Endodermal cell (in vitro differentiated cells): ENCODE results near the gene AMHR2. TPM values are rescaled to one million over a fixed set of nuclear protein-coding genes. Genes with fewer than 3 reads are reported as not detected.

Experiments
- DNase-seq: peaks from one replicate; pipeline ENCODE4 v3.0.0-alpha.2; 2017
- H3K27ac ChIP-seq: 2 replicates; pipeline ENCODE4 v1.5.1; 2013; ENCODE audit warnings: mild to moderate bottlenecking, low read depth, low read length, moderate library complexity
- H3K27me3 ChIP-seq: 2 replicates; pipeline ENCODE4 v1.6.1; 2013; ENCODE audit warnings: mild to moderate bottlenecking, low read length, moderate library complexity; ENCODE audit not compliant: insufficient read depth, control insufficient read depth, poor library complexity, severe bottlenecking
- H3K36me3 ChIP-seq: 2 replicates; pipeline ENCODE4 v1.7.0; 2013; ENCODE audit warnings: mild to moderate bottlenecking, low read length, moderate library complexity; ENCODE audit not compliant: control insufficient read depth, insufficient read depth
- H3K4me1 ChIP-seq: one replicate; pipeline ENCODE4 v1.7.0; 2013; ENCODE audit warnings: low read length; ENCODE audit not compliant: control insufficient read depth, insufficient read depth
- H3K4me3 ChIP-seq: 2 replicates; pipeline ENCODE4 v1.5.1; 2013; ENCODE audit warnings: mild to moderate bottlenecking, low read length, moderate library complexity
- H3K9ac ChIP-seq: 2 replicates; pipeline ENCODE4 v1.6.1; 2013; ENCODE audit warnings: mild to moderate bottlenecking, low read length, moderate library complexity; ENCODE audit not compliant: poor library complexity, severe bottlenecking; ENCODE audit errors: extremely low read depth
- H3K9me3 ChIP-seq: 2 replicates; pipeline ENCODE4 v1.6.1; 2013; ENCODE audit warnings: mild to moderate bottlenecking, low read length, moderate library complexity; ENCODE audit not compliant: control insufficient read depth
- H3K27ac Mint-ChIP-seq: 2 replicates; pipeline ENCODE4 v1.8.0; 2020; ENCODE audit warnings: mixed read lengths
- H3K27me3 Mint-ChIP-seq: 2 replicates; pipeline ENCODE4 v1.8.0; 2021; ENCODE audit warnings: mild to moderate bottlenecking, mixed read lengths; ENCODE audit not compliant: insufficient read depth
- H3K36me3 Mint-ChIP-seq: 2 replicates; pipeline ENCODE4 v1.8.0; 2020; ENCODE audit warnings: low read depth, mixed read lengths
- H3K4me1 Mint-ChIP-seq: 2 replicates; pipeline ENCODE4 v1.8.0; 2020; ENCODE audit warnings: mixed read lengths
- H3K4me3 Mint-ChIP-seq: 2 replicates; pipeline ENCODE4 v1.8.0; 2020; ENCODE audit warnings: mild to moderate bottlenecking, moderate library complexity, mixed read lengths
- H3K9me3 Mint-ChIP-seq: 2 replicates; pipeline ENCODE4 v1.8.0; 2020; ENCODE audit warnings: mild to moderate bottlenecking, mixed read lengths
- WGBS, 2 experiments: methylation state at CpG; one replicate each; pipeline versions ENCODE4 v1.1.5 to v1.1.7; 2013; ENCODE audit warnings: missing lambda C conversion rate in 2 of 2, mixed read lengths in 1 of 2; ENCODE audit not compliant: insufficient coverage in 1 of 2, insufficient read length in 1 of 2; 5-methylcytosine and 5-hydroxymethylcytosine counted together
- total RNA-seq, 2 donors: library from RNA; stranded (reverse); fragmentation: NEBNext Ultra II Directional in 1 of 2; extraction: Animal tissue kit (Norgen Biotek cat#: 25700) in 1 of 2; gene quantifications; 2 replicates in 1 of 2; 3 replicates in 1 of 2; pipeline ENCODE4 v1.2.1, GENCODE V29; 2021
- TF ChIP-seq, protein P1 (sequence below): fragments of 200-600 bp; sonication (generic); conservative IDR thresholded peaks from 2 replicates; pipeline ENCODE4 v1.5.0; 2021; ENCODE audit warnings: antibody characterized with exemption, mild to moderate bottlenecking

Gene AMHR2
- total RNA-seq, 2 donors from 2014 or later = 17.1 to 23.6 TPM

DNA sequence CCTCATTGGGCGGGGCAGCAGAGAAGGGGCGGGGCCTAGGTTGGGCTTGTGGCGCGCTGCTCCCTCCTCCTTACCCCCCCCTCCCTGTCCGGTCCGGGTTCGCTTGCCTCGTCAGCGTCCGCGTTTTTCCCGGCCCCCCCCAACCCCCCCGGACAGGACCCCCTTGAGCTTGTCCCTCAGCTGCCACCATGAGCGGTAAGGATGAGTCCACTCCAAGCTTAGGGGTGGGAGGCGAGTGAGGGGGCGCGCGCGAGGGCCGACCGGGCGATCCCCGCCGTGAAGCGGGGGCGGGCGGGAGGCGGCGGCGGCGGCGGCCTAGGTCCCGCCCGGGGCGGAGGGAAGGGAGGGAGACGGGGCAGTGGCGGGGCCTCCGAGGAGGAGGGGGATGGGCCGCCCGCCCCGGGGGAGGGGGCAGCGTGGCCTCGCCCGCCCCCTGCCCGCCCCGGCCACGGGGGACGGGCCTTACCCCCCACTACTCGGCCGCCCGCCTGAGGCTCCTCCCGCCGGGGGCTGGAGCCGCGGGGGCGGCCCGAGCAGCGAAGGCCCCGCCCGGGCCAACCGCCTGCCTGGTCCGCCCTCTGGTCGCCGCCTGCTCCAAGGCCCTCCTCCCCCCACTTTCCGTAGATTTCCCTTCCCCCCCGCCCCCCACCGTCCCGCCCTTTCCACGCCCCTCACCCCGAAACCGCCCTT is 43.4 kb upstream of the AMHR2 start, which contains the start of gene SP1:
TSS of gene SP1 (plus strand) at position 73 of the 690 bp plus-strand sequence. CDS start at position 189, 116 bp downstream.
- Histone ChIP-seq H3K9ac (peak within 1 kb of the TSS; percentile 83), H3K27me3 (no peaks in the 10 kb centered on the region), H3K36me3 (peaks cover 29% of the 10 kb centered on the region), H3K4me1 (peaks cover 14% of the 10 kb centered on the region), H3K4me3 (peak within 1 kb of the TSS; percentile 96), H3K27ac (peak within 1 kb of the TSS; percentile 97), H3K9me3 (no peaks in the 10 kb centered on the region)
- TF ChIP-seq, protein P1, sequence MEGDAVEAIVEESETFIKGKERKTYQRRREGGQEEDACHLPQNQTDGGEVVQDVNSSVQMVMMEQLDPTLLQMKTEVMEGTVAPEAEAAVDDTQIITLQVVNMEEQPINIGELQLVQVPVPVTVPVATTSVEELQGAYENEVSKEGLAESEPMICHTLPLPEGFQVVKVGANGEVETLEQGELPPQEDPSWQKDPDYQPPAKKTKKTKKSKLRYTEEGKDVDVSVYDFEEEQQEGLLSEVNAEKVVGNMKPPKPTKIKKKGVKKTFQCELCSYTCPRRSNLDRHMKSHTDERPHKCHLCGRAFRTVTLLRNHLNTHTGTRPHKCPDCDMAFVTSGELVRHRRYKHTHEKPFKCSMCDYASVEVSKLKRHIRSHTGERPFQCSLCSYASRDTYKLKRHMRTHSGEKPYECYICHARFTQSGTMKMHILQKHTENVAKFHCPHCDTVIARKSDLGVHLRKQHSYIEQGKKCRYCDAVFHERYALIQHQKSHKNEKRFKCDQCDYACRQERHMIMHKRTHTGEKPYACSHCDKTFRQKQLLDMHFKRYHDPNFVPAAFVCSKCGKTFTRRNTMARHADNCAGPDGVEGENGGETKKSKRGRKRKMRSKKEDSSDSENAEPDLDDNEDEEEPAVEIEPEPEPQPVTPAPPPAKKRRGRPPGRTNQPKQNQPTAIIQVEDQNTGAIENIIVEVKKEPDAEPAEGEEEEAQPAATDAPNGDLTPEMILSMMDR = no peak
- no peaks in the 10 kb centered on the region for H3K9me3 Mint-ChIP-seq
- H3K27ac Mint-ChIP-seq = peak within 1 kb of the TSS; percentile 94
- no peaks in the 10 kb centered on the region for H3K27me3 Mint-ChIP-seq
- peaks cover 27% of the 10 kb centered on the region for H3K36me3 Mint-ChIP-seq
- H3K4me1 Mint-ChIP-seq = peaks cover 37% of the 10 kb centered on the region
- DNase-seq = peak; percentile 96
- WGBS, 2 experiments = 0 to 1% methylated on average over 1 to 53 of the region's 71 CpGs
- H3K4me3 Mint-ChIP-seq = no peak within 1 kb of the TSS

DNA sequence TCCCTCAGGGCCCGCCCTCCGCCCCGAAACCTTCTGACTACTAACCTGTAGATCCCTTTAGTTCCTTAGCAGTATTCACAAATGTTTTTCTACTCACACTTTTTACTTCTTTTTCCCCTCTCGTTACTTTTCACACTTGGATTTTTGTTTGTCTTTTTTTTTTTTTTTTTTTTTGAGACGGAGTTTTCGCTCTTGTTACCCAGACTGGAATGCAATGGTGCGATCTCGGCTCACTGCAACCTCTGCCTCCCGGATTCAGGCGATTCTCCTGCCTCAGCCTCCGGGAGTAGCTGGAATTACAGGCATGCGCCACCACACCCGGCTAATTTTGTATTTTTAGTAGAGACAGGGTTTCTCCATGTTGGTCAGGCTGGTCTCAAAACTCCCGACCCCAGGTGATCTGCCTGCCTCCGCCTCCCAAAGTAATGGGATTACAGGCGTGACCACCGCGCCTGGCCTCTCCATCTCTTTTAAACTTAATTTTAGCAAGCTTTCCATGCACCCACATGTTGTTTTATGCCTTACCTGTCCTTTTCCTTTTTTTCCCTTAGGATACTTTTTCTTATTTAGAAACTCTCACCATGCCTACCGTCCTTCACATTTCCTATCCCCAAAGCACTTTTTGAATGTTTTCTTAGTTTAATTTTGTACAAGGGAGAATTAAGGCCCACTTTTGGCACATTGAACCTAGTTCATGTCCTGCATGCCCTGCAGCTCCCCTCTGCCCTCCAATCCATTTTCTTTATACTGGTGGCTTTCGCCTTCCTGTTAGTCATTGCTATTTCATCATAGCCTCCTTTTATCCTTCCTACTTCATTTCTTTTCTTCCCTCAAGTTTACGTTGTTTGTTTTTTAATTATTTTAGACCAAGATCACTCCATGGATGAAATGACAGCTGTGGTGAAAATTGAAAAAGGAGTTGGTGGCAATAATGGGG is 42.6 kb upstream of the AMHR2 start:
- Mint-ChIP-seq H3K27ac (peak overlapping the region; percentile 94), H3K27me3 (no peaks in the 10 kb centered on the region), H3K4me3 (no peak overlapping the region), H3K4me1 (peaks cover 39% of the 10 kb centered on the region), H3K36me3 (peaks cover 29% of the 10 kb centered on the region), H3K9me3 (no peaks in the 10 kb centered on the region)
- no peaks in the 10 kb centered on the region for H3K9me3 ChIP-seq
- TF ChIP-seq, protein P1 = no peak
- H3K36me3 ChIP-seq = peaks cover 32% of the 10 kb centered on the region
- peak overlapping the region; percentile 83 for H3K9ac ChIP-seq
- no peaks in the 10 kb centered on the region for H3K27me3 ChIP-seq
- peak; percentile 79 for DNase-seq
- H3K4me1 ChIP-seq = peaks cover 14% of the 10 kb centered on the region
- peak overlapping the region; percentile 84 for H3K27ac ChIP-seq
- 11 to 14% methylated on average over 11 to 21 of the region's 21 CpGs for WGBS, 2 experiments
- peak overlapping the region; percentile 96 for H3K4me3 ChIP-seq

DNA sequence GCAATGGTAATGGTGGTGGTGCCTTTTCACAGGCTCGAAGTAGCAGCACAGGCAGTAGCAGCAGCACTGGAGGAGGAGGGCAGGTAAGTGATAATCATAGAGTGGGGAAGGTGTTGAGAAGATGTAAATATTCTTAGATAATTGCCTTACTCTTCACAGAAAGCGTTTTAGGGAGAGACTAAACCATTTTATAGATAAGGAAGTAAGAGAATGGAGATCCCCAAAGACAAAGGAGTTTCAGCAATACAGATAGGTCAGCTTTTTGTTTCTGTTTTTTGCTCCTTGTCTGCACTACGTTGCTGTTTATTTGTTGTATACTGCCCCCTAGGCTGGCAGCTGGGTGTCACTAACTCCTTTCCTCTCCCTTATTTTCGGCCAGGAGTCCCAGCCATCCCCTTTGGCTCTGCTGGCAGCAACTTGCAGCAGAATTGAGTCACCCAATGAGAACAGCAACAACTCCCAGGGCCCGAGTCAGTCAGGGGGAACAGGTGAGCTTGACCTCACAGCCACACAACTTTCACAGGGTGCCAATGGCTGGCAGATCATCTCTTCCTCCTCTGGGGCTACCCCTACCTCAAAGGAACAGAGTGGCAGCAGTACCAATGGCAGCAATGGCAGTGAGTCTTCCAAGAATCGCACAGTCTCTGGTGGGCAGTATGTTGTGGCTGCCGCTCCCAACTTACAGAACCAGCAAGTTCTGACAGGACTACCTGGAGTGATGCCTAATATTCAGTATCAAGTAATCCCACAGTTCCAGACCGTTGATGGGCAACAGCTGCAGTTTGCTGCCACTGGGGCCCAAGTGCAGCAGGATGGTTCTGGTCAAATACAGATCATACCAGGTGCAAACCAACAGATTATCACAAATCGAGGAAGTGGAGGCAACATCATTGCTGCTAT is 41.7 kb upstream of the AMHR2 start:
- peak overlapping the region; percentile 83 for H3K9ac ChIP-seq
- 64 to 83% methylated on average over 8 to 9 of the region's 9 CpGs for WGBS, 2 experiments
- Mint-ChIP-seq H3K4me3 (no peak overlapping the region), H3K4me1 (peaks cover 43% of the 10 kb centered on the region), H3K36me3 (peaks cover 36% of the 10 kb centered on the region), H3K27me3 (no peaks in the 10 kb centered on the region), H3K9me3 (no peaks in the 10 kb centered on the region), H3K27ac (peak overlapping the region; percentile 94)
- H3K9me3 ChIP-seq = no peaks in the 10 kb centered on the region
- TF ChIP-seq, protein P1 = peak; percentile 83
- peaks cover 41% of the 10 kb centered on the region for H3K36me3 ChIP-seq
- H3K27ac ChIP-seq = peak overlapping the region; percentile 84
- peaks cover 14% of the 10 kb centered on the region for H3K4me1 ChIP-seq
- no peaks in the 10 kb centered on the region for H3K27me3 ChIP-seq
- peak overlapping the region; percentile 96 for H3K4me3 ChIP-seq
- DNase-seq = peak; percentile 93
